ENCODE results near the gene GASK1B.

Gene GASK1B

GRCh38 chr4:158186815-158187214, 14.0 kb upstream of the GASK1B start:
- DNase-seq (ENCODE audit: low read depth), result no peak

- no peak for DNase-seq (ENCODE audit: low read depth)
These were observed 9.9 kb upstream of the GASK1B start for GRCh38 chr4:158182736-158183135.

- DNase-seq (ENCODE audit: low read depth), result no peak
These were observed 9.1 kb upstream of the GASK1B start for GRCh38 chr4:158181906-158182305.

- no peak for DNase-seq (ENCODE audit: low read depth)
These were observed 6.6 kb upstream of the GASK1B start for GRCh38 chr4:158179465-158179864.

GRCh38 chr4:158176776-158177175, 4.0 kb upstream of the GASK1B start:
- no peak for DNase-seq (ENCODE audit: low read depth)

- DNase-seq (ENCODE audit: low read depth), result no peak
These were observed 3.3 kb upstream of the GASK1B start for GRCh38 chr4:158176108-158176507.

- no peak for DNase-seq (ENCODE audit: low read depth)
These were observed 1.9 kb downstream of the GASK1B start for GRCh38 chr4:158170691-158171561.

- no peak for DNase-seq (ENCODE audit: low read depth)
These were observed 2.7 kb downstream of the GASK1B start for GRCh38 chr4:158169931-158170690.

GRCh38 chr4:158169506-158169905, 3.3 kb downstream of the GASK1B start:
- no peak for DNase-seq (ENCODE audit: low read depth)

- DNase-seq (ENCODE audit: low read depth), result no peak
These were observed 4.2 kb downstream of the GASK1B start for GRCh38 chr4:158168606-158169005.

- DNase-seq (ENCODE audit: low read depth), result no peak
These were observed 6.1 kb downstream of the GASK1B start for GRCh38 chr4:158166701-158167100.

- DNase-seq (ENCODE audit: low read depth), result no peak
These were observed 8.0 kb downstream of the GASK1B start for GRCh38 chr4:158164768-158165213.

- DNase-seq (ENCODE audit: low read depth), result no peak
These were observed 8.7 kb downstream of the GASK1B start for GRCh38 chr4:158163941-158164767.

GRCh38 chr4:158162631-158163030, 10.2 kb downstream of the GASK1B start:
- DNase-seq (ENCODE audit: low read depth), result no peak

GRCh38 chr4:158161551-158162354, 11.1 kb downstream of the GASK1B start:
- no peak for DNase-seq (ENCODE audit: low read depth)

- no peak for DNase-seq (ENCODE audit: low read depth)
These were observed 13.1 kb downstream of the GASK1B start for GRCh38 chr4:158159718-158160094.

- no peak for DNase-seq (ENCODE audit: low read depth)
These were observed 13.6 kb downstream of the GASK1B start for GRCh38 chr4:158159054-158159717.

- DNase-seq (ENCODE audit: low read depth), result no peak
These were observed 15.4 kb downstream of the GASK1B start for GRCh38 chr4:158157412-158157811.

GRCh38 chr4:158155656-158156356, 17.0 kb downstream of the GASK1B start:
- DNase-seq (ENCODE audit: low read depth), result no peak

- no peak for DNase-seq (ENCODE audit: low read depth)
These were observed 25.7 kb downstream of the GASK1B start for GRCh38 chr4:158147151-158147550.
